Mesangial cell (primary cell): ENCODE measurements around the gene ZNF420. TPM values are rescaled to one million over a fixed set of nuclear protein-coding genes. Genes with fewer than 3 reads are reported as not detected.

Experiments used
- total RNA-seq: library from RNA; depleted of rRNA; stranded (reverse); fragments of >200 nt; gene quantifications from 2 replicates; pipeline ENCODE4 v1.2.3, GENCODE V29; 2015

ZNF420 gene
- total RNA-seq, result 1.5 and 3.8 TPM in 2 replicates

DNA sequence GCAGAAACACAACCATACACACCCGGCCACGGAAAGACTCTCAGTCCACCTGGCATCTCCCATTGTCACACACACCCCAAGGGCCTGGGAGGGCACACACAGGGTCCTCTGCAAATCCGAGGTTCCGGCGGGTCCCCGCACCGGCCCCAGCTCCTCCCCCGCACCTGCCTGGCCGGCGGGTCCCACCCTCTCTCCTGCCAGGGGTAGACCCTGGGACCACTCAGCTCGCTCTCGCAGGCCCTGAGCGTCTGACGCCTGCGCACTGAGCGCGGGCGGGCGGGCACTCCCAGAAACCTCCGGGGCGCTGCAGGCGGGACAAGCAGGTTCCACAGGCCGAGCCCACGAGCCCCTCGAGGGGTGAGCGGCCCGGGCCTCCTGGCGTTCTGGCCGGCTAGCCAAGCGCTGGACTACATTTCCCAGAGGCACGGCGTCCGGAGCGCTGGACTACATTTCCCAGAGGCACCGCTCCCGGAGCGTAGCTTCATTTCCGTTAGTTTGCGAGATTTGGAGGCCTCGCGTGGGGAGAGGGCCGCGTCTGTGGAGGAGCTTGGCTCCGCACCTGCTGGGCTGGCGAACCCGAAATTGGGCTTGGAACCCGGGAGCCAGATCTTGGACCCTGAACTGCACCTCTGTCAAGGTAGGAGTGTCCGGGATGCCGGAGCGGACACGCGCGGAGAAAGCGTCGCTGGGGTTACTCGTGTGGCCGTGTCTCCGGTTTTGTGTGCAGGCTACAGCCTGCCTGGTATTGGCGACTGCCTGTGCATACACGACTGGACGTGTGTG lies at the start of gene ZNF420:
TSS of gene ZNF420 (plus strand) at position 500 of the 783 bp plus-strand sequence. CDS start 10,686 bp downstream, outside the sequence.

DNA sequence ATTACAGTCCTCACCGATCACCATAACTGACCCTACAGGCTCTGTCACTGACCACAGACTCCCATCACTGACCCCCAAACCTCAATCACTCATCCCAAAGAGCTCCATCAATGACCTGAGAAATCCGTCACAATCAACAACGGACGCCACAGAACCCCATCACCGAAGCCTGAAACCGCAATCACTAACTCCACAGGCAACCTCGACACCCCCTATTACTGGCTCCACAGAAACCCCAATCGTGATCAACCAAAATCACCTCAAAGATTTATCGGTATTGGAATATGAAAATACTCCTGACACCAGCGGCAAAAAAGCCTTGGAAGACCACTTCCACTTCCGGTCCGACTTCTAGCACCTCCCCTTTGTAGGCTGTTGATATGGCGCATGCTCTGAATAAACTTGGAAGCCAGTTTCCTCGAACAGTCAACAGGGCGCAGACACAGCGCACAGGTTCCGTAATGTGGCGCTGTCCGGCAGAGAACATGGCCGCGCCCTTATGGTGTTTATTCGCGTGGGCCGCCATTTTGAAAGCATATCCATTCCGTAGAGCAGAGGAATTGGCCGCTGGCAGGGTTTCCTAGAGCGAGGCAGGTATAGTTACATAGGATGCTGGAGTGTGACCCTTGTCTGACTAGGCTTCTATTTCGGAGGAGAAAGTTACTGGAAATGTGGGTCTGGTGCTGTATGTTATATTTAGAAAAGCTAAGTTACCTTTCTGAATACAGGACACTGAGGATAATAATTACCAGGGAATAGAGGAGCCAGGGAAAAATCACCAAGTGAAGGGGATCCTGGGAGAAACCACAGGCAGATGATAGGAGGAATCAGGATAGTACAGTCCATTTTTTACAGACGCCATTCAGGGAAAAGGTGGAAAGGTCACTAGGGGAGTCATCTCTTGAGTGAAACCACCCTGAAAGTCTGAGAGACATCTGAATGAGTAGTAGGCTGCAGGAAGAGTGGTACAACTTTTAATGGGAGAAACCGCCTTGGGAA lies 94.4 kb downstream of the ZNF420 start, which contains the start of gene ZNF585A:
TSS of gene ZNF585A (minus strand) at position 328 of the 999 bp plus-strand sequence. CDS start 2,785 bp downstream, outside the sequence.

Other genes starting within 250 kb of the ZNF420 start
- gene ZNF790, start 240.0 kb upstream of the ZNF420 start, total RNA-seq, result 0.81 and 2.3 TPM in 2 replicates
- 1.1 and 1.3 TPM in 2 replicates for gene ZNF345, start 227.6 kb upstream of the ZNF420 start, total RNA-seq
- 1.5 and 1.6 TPM in 2 replicates for gene ZNF829, start 162.1 kb upstream of the ZNF420 start, total RNA-seq
- 3.1 and 4.4 TPM in 2 replicates for gene ZNF568, start 162.1 kb upstream of the ZNF420 start, total RNA-seq
- gene ZNF585A, start 94.3 kb downstream of the ZNF420 start, total RNA-seq, result 1.8 and 10.1 TPM in 2 replicates
- gene ZNF585B, start 132.1 kb downstream of the ZNF420 start, total RNA-seq, result 6.5 and 12.3 TPM in 2 replicates
- 1.1 and 3.0 TPM in 2 replicates for gene ZNF383, start 139.8 kb downstream of the ZNF420 start, total RNA-seq